Urinary bladder (tissue), 4 donors: ENCODE measurements around the gene CHDH. TPM values are rescaled to one million over a fixed set of nuclear protein-coding genes. Genes with fewer than 3 reads are reported as not detected.
A peak's percentile ranks its signal among the peaks of the same experiment; 100 is the strongest.

Experiments
- DNase-seq: peaks from one replicate; pipeline ENCODE4 v3.0.0-alpha.2; 2015; ENCODE audit errors: extremely low spot score
- H3K27ac ChIP-seq: one replicate; pipeline ENCODE4 v1.5.1; 2013; ENCODE audit warnings: low read depth, mild to moderate bottlenecking, moderate library complexity
- H3K36me3 ChIP-seq: one replicate; pipeline ENCODE4 v1.6.1; 2013; ENCODE audit warnings: mild to moderate bottlenecking, moderate library complexity; ENCODE audit not compliant: insufficient read depth
- H3K4me1 ChIP-seq: one replicate; pipeline ENCODE4 v1.6.1; 2013; ENCODE audit warnings: mild to moderate bottlenecking, moderate library complexity; ENCODE audit not compliant: insufficient read depth
- H3K4me3 ChIP-seq: one replicate; pipeline ENCODE4 v1.5.1; 2013; ENCODE audit warnings: low read depth, low read length
- WGBS: extraction: QIAGEN DNeasy Blood & Tissue Kit; methylation state at CpG from one replicate; pipeline ENCODE4 v1.1.7; 2013; 5-methylcytosine and 5-hydroxymethylcytosine counted together
- polyA plus RNA-seq: library from polyadenylated mRNA; stranded (reverse); fragments of 200-250 nt; gene quantifications from one replicate; pipeline ENCODE4 v1.2.3, GENCODE V29; 2013
- total RNA-seq: library from RNA; depleted of rRNA; stranded (reverse); fragments of >200 nt; gene quantifications from one replicate; pipeline ENCODE4 v1.2.3, GENCODE V29; 2014
- donor health status: healthy with polysubstance abuse.
- donor health status: healthy.

Gene CHDH
- total and polyA plus RNA-seq, 2 donors, result 0.49 to 0.58 TPM

GRCh38 chr3:53865732-53866499 lies 19.7 kb upstream of the CHDH start:
- Histone ChIP-seq H3K4me1 (no peaks in the 10 kb centered on the region), H3K36me3 (peaks cover 5% of the 10 kb centered on the region), H3K27ac (no peak overlapping the region), H3K4me3 (no peak overlapping the region)
- DNase-seq, result no peak
- WGBS, result 92% methylated on average over 5 of the region's 5 CpGs

- Histone ChIP-seq H3K27ac (no peak overlapping the region), H3K4me3 (no peak overlapping the region), H3K36me3 (peaks cover 2% of the 10 kb centered on the region), H3K4me1 (no peaks in the 10 kb centered on the region)
- no peak for DNase-seq
- 95% methylated on average over 1 of the region's 1 CpG for WGBS
These were observed 16.9 kb upstream of the CHDH start for GRCh38 chr3:53863145-53863544.

- peaks cover 2% of the 10 kb centered on the region for H3K36me3 ChIP-seq
- no peak for DNase-seq
- H3K27ac ChIP-seq, result no peak overlapping the region
- 95% methylated on average over 3 of the region's 3 CpGs for WGBS
- H3K4me3 ChIP-seq, result no peak overlapping the region
- no peaks in the 10 kb centered on the region for H3K4me1 ChIP-seq
These were observed 16.0 kb upstream of the CHDH start for GRCh38 chr3:53862241-53862640.

- 82% methylated on average over 4 of the region's 4 CpGs for WGBS
- Histone ChIP-seq H3K36me3 (peaks cover 2% of the 10 kb centered on the region), H3K4me1 (no peaks in the 10 kb centered on the region), H3K4me3 (no peak overlapping the region), H3K27ac (no peak overlapping the region)
- no peak for DNase-seq
These were observed 14.0 kb upstream of the CHDH start for GRCh38 chr3:53860196-53860595.

GRCh38 chr3:53859178-53859577 lies 13.0 kb upstream of the CHDH start:
- WGBS, result 91% methylated on average over 6 of the region's 6 CpGs
- peaks cover 2% of the 10 kb centered on the region for H3K36me3 ChIP-seq
- no peak overlapping the region for H3K27ac ChIP-seq
- DNase-seq, result no peak
- H3K4me3 ChIP-seq, result no peak overlapping the region
- H3K4me1 ChIP-seq, result no peaks in the 10 kb centered on the region

- Histone ChIP-seq H3K36me3 (peaks cover 2% of the 10 kb centered on the region), H3K27ac (no peak overlapping the region), H3K4me3 (no peak overlapping the region), H3K4me1 (no peaks in the 10 kb centered on the region)
- whole genome bisulfite sequencing, result 81% methylated on average over 7 of the region's 7 CpGs
- no peak for DNase-seq
These were observed 12.0 kb upstream of the CHDH start for GRCh38 chr3:53858096-53858741.

GRCh38 chr3:53856964-53857363 lies 10.7 kb upstream of the CHDH start:
- no peaks in the 10 kb centered on the region for H3K4me1 ChIP-seq
- no peak overlapping the region for H3K27ac ChIP-seq
- WGBS, result 69% methylated on average over 7 of the region's 7 CpGs
- DNase-seq, result no peak
- peaks cover 2% of the 10 kb centered on the region for H3K36me3 ChIP-seq
- H3K4me3 ChIP-seq, result no peak overlapping the region

- Histone ChIP-seq H3K36me3 (no peaks in the 10 kb centered on the region), H3K27ac (no peak overlapping the region), H3K4me1 (no peaks in the 10 kb centered on the region), H3K4me3 (no peak overlapping the region)
- no peak for DNase-seq
- WGBS, result 31% methylated on average over 5 of the region's 5 CpGs
These were observed 4.7 kb upstream of the CHDH start for GRCh38 chr3:53850895-53851294.

GRCh38 chr3:53849916-53850315 lies 3.7 kb upstream of the CHDH start:
- H3K4me1 ChIP-seq, result no peaks in the 10 kb centered on the region
- 95% methylated on average over 7 of the region's 7 CpGs for WGBS
- no peak overlapping the region for H3K4me3 ChIP-seq
- no peak for DNase-seq
- no peaks in the 10 kb centered on the region for H3K36me3 ChIP-seq
- H3K27ac ChIP-seq, result no peak overlapping the region

- no peak overlapping the region for H3K27ac ChIP-seq
- WGBS, result 60% methylated on average over 10 of the region's 10 CpGs
- DNase-seq, result no peak
These were observed 584 bp upstream of the CHDH start for GRCh38 chr3:53846851-53847155.

GRCh38 chr3:53845881-53846133 lies 412 bp downstream of the CHDH start:
- DNase-seq, result no peak
- Histone ChIP-seq H3K4me1 (no peaks in the 10 kb centered on the region), H3K27ac (no peak overlapping the region), H3K4me3 (peak overlapping the region; percentile 64), H3K36me3 (no peaks in the 10 kb centered on the region)
- WGBS, result 1% methylated on average over 34 of the region's 34 CpGs

More at GRCh38 chr3:53846851-53847155, 584 bp upstream of the CHDH start:
- Histone ChIP-seq H3K36me3 (no peaks in the 10 kb centered on the region), H3K4me1 (no peaks in the 10 kb centered on the region), H3K4me3 (no peak overlapping the region)

- peak overlapping the region; percentile 64 for H3K4me3 ChIP-seq
- H3K36me3 ChIP-seq, result no peaks in the 10 kb centered on the region
- no peak overlapping the region for H3K27ac ChIP-seq
- WGBS, result 20% methylated on average over 25 of the region's 25 CpGs
- H3K4me1 ChIP-seq, result no peaks in the 10 kb centered on the region
- DNase-seq, result no peak
These were observed 927 bp downstream of the CHDH start for GRCh38 chr3:53845103-53845880.

GRCh38 chr3:53844262-53845102 lies 1.7 kb downstream of the CHDH start:
- Histone ChIP-seq H3K27ac (no peak overlapping the region), H3K4me3 (no peak overlapping the region), H3K4me1 (no peaks in the 10 kb centered on the region), H3K36me3 (no peaks in the 10 kb centered on the region)
- WGBS, result 97% methylated on average over 9 of the region's 9 CpGs
- no peak for DNase-seq
